Fibroblast of peridontal ligament (primary cell): ENCODE data around the gene MAP4K3.
A peak's percentile ranks its signal among the peaks of the same experiment; 100 is the strongest.
"Not testable (repeated sequence)": the region's sequence is repeated elsewhere in the genome, so short reads cannot be mapped to it uniquely, and the experiment has no call there.

ENCODE experiments used
- DNase-seq: peaks from one replicate; pipeline ENCODE4 v3.0.0-alpha.2; 2010; ENCODE audit errors: extremely low read depth

MAP4K3 gene

DNA sequence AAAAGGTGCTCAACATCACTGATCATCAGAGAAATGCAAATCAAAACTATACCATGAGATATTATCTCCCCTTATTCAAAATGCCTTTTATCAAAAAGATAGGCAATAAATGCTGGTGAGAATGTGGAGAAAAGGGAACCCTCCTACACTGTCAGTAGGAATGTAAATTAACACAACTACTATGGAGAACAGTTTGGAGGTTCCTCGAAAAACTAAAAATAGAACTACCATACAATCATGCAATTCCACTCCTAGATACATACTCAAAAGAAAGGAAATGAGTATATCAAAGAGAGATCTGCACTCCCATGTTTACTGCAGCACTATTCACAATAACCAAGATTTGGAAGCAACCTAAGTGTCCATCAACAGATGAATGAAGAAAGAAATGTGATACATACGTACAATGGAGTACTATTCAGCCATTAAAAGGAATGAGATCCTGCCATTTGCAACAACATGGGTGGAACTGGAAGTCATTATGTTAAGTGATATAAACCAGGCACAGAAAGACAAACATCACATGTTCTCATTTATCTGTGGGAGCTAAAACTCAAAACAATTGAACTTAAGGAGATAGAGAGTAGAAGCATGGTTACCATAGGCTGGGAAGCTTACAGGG, 63.8 kb downstream of the MAP4K3 start:
- no peak for DNase-seq

DNA sequence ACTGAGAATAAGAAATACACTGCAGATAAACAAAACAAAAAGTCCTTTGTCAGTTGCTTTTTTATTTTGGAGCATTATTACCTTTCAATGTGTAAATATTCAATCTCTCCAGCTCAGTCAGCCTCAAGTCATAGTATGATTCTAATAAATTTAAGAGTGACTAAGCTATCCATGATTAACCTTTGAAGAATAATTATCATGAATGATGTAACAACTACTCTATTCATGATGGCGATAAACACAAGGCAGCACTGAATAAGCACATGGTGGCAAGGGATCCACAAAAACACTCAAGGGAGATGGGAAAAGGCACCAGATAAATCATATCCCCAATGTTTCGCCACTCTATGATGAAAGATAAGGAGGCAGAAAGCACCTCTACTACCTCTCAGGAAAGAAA, 67.0 kb downstream of the MAP4K3 start:
- DNase-seq: no peak

DNA sequence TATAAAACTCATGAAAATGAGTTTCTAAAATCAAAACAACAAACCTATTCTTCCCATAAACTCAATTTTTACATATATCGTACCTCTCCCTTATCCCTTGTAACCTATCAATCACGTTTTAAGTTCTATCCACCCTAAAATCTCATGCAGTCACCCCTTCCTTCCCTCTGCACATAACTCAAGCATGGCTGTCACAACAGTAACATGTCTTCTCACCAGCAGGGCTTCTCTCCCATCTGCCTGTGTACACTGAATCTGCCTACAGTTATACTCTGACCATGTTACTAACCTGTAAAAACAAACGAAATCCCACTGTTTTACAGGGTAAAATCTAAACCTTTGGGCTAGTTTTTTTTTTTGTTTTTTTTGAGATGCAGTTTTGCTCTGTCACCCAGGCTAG, 68.2 kb downstream of the MAP4K3 start:
- DNase-seq: no peak

DNA sequence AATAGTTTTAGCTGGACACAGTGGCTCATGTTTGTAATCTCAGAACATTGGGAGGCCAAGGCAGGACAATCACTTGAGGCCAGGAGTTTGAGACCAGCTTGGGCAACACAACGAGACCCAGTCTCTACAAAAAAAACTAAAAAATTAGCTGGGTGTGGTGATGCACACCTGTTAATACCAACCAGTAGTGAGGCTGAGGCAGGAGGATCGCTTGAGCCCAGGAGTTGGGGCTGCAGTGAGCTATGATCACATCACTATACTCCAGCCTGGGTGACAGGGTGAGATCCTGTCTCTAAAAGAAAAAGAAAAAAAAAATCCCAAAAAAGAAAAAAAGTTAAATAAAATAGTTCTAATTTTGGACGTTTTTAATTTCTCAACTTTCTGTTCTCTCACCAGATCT, 68.7 kb downstream of the MAP4K3 start:
- DNase-seq: no peak

DNA sequence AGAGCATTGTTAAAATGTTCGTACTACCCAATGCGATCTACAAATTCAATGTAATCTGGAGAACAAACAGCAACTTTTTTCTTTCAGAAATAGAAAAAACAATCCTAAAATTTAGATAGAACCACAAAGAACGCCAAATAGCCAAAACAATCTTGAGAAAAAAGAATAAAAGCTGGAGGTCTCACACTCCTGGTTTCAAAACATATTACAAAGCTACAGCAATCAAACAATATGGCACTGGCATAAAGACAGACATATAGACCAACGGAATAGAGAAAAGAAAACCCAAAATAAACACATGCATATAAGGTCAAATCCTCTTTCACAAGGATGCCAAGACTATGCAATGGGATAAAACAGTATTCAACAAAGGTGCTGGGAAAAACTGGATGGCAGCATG, 74.5 kb downstream of the MAP4K3 start:
- no peak for DNase-seq

DNA sequence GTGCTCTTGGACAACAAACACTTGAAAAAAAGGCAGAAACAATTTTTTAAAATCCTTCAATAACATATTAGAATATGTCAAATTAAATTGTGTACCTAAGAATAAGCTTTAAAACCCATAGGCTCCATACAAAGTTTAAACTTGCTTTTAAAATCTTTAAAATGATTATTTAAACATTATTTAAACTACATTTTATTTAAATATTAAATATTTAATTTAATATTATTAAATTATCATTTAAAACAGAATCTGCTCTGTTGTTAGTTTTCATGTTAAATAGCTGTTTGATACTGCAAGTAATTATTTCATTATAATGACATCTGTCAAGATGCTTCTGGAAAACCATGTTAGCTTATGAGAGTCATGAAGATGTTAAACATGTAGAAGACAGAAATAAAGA, 75.6 kb downstream of the MAP4K3 start:
- DNase-seq: no peak

DNA sequence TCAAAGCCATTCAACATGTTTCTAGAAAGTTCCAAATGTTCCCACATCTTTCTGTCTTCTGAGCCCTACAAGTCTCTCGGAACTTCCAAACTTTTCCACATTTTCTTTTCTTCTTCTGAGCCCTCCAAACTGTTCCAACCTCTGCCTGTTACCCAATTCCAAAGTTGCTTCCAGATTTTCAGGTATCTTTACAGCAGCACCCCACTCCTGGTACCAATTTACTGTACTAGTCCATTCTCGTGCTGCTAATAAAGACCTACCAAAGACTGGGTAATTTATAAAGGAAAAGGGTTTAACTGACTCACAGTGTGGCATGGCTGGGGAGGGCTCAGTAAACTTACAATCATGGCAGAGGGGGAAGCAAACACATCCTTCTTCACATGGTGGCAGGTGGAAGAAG, 76.7 kb downstream of the MAP4K3 start:
- DNase-seq: not testable (repeated sequence)

DNA sequence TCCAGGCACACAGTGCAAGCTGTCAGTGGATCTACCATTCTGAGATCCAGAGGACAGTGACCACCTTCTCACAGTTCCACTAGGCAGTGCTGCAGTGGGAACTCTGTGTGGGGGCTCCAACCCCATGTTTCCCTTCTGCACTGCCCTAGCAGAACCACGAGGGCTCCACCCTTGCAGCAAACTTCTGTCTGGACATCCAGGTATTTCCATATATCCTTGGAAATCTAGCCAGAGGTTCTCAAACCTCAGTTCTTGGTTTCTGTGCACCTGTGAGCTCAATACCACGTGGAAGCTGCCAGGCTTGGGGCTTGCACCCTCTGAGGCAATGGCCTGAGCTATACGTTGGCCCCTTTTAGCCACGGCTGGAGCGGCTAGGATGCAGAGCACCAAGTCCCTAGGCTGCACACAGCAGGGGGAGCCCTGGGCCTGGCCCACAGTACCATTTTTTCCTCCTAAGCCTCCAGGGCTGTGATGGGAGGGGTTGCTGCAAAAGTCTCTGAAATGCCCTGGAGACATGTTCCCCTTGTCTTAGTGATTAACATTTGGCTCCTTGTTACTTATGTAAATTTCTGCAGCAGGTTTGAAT, 77.5 kb downstream of the MAP4K3 start:
- no peak for DNase-seq

DNA sequence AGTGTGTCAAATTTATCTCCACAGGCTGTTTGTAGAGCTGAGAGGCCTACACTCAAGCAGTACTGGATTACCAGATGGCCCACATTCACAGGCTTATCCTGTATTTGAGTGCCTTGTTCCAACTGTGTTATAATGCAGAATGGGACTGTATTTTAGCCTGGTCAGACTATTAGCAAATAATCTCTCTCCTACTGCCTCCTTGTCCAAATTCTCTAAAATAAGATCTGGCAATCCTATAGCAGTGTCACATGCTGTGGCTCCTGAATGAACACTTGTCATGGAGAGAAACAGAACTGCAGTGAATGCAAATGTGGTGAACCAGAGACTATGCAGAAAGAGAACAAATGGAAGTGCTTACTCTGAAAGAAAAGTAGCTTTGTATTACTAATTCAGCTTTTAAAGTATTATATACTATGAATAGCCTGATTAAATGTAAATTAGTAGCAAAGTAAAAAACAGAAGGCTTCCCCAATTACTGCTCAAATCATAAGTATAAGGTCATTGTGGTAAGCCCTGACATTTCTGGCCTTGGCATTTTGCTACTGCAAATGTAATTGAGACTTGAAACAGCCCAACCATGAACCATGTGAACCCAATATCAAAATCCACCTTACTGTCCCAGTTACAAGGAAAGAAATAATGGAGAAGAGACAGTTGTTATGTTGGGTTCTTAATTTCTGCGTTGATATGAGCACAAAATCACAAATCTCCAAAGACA, 80.0 kb downstream of the MAP4K3 start:
- no peak for DNase-seq

DNA sequence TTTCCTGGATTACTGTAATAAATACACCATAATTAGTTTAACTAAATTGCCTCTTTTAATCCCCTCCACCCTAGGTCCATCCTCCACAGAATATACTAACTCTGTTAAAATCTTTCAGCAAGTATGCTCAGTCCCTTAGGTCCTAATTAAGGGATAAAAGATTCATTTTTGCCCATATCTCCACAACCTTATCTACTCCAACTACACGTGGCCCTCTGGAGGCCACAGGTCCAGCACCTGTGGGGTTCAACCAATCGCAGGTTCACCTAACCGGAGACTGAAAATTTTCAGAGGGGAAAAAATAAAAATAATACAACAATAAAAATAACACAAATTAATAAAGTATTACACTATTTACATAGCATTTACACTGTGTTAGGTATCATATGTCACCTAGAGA, 86.4 kb downstream of the MAP4K3 start:
- no peak for DNase-seq

DNA sequence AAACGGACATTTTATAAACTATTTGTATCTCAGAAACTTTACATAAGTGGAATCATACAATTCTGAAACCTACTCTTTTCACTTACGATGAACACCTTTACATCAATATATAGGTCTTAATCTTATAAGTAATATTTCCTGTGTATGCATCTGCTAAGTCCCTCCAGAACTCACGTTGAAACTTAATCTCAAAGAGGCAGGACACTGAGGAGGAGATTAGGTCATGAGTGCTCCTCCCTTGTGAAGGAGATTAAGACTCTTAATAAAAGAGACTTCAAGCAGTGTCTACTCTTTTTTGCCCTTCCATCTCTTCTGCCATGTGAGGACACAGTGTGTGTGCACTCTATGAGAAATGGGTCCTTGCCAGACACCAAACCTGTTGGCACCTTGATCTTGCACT, 98.6 kb downstream of the MAP4K3 start:
- DNase-seq: no peak

DNA sequence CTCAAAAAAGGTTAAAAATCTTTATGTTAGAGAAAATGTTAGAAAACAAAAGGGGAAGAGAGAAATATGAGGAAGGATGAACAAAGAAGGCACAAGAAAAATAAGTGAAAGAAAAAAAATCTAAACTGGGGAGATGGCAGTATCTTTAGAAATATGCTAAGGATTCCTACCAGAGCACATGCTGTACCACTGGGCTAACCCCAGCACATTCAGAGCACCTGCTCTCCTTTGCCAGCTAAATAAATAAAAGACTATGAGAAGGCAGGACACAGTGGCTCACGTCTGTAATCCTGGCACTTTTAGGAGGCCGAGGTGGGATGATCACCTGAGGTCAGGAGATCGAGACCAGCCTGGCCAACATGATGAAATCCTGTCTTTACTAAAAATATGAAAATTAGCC, 101.2 kb downstream of the MAP4K3 start:
- no peak for DNase-seq

DNA sequence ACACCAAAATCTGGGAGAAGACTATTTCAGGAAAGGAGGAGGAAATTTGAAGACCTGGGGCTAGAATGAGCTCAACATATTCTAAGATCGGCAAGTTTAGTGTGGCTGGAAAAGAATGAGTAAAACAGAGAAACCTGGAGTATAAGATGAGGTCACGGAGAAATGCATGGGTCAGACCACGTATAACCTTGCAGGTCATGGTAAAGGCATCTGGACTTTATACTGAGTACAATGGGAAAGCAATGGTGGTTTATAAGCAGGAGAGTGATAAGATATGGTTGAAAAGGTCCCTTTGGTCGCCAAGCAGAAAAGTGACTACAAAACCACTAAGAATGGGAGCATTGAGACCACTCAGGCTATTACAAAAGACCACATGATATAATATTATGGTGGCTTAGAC, 102.1 kb downstream of the MAP4K3 start:
- no peak for DNase-seq

DNA sequence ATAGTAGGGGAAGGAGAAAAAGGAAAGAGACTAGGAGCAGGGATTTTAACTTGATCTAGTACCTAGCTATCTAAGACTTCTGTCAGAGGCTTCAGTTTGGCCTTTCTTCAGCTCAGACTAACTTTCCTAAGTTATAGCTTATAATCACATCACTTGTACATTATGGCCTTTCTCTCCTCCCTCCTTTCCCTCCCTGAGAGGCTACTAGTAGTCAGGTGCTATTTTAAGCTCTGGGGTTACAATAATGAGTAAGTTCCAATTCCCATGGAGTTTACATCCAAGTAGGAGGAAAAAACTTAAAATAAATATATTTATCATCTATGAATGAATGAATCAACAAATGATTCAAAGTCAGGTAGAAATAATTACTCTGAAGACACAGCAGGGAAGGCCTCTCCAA, 102.6 kb downstream of the MAP4K3 start:
- no peak for DNase-seq

DNA sequence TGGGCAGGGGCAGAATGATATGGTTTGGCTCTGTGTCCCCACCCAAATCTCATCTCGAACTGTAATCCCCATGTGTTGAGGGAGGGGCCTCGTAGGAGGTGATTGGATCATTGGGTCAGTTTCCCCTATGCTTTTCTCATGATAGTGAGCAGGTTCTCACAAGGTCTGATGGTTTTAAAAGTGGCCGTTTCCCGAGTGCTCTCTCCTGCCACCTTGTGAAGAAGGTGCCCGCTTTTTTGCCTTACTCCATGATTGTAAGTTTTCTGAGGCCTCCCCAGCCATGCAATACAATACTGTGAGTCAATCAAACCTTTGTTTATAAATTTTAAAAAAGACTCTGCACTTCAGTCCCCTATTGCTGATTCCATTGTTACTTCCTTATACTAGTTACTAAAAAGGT, 110.4 kb downstream of the MAP4K3 start:
- DNase-seq: no peak

DNA sequence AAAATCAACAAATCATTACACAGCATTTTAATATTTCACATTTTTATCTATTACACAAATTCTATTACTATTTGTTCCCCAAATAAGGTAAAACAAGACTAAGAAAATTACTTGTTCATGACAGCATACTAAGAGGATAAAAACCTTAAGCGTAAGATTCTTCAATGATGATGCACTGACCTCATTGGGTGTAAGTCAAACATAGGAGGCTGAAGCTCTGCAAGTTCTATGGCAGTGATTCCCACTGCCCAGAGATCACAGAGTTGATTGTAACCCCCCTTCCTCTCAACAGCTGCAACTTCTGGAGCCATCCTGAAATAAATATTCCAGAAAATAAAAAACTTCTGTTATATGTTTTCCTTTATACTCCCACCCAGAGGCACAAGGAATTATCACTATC, 111.1 kb downstream of the MAP4K3 start:
- peak; percentile 25 for DNase-seq

DNA sequence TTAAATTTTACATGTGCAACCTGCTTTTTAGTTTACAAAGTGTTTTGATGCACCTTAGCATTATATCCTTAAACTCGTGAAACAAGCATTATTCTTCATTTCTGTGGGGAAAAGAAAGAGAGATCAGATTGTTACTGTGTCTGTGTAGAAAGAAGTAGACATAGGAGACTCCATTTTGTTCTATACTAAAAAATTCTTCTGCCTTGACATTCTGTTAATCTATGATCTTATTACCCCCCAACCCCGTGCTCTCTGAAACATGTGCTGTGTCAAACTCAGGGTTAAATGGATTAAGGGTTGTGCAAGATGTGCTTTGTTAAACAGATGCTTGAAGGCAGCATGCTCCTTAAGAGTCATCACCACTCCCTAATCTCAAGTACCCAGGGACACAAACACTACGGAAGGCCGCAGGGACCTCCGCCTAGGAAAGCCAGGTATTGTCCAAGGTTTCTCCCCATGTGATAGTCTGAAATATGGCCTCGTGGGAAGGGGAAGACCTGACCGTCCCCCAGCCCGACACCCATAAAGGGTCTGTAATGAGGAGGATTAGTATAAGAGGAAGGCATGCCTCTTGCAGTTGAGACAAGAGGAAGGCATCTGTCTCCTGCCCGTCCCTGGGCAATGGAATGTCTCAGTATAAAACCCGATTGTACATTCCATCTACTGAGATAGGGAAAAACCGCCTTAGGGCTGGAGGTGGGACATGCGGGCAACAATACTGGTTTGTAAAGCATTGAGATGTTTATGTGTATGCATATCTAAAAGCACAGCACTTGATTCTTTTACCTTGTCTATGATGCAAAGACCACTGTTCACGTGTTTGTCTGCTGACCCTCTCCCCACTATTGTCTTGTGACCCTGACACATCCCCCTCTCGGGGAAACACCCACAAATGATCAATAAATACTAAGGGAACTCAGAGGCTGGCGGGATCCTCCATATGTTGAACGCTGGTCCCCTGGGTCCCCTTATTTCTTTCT, 115.7 kb downstream of the MAP4K3 start:
- DNase-seq: not testable (repeated sequence)

DNA sequence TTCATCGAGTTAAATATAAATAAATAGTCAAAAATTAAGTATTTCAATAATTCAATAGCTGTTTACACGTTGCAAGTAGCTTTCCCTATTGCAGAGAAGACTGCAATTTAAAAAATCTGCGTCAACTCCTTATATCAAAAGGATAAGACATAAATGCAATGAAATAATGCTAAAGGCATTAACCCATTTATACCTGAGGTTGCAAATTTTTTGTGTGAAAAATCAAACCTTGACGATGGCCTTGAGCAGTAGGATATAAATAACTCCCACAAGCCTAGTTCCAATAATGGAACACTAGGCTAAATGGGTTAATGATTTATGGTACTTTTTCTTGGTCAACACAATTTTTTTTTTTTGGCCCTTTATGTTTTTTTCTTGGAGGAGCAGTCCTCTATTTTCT, 116.9 kb downstream of the MAP4K3 start:
- DNase-seq: no peak

DNA sequence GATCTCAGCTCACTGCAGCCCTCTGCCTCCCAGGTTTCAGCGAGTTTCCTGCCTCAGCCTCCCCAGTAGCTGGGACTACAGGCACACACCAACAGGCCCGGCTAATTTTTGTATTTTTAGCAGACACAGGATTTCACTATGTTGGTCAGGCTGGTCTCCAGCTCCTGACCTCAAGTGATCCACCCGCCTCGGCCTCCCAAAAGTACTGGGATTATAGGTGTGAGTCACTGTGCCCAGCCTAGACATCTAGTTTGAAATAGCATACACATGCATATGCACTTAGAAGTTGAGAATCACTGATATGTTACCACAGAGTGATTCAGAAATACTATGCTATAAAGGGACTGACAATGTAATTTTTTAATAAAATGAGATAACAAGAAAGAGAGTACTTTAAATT, 123.5 kb downstream of the MAP4K3 start:
- DNase-seq: peak; percentile 65

DNA sequence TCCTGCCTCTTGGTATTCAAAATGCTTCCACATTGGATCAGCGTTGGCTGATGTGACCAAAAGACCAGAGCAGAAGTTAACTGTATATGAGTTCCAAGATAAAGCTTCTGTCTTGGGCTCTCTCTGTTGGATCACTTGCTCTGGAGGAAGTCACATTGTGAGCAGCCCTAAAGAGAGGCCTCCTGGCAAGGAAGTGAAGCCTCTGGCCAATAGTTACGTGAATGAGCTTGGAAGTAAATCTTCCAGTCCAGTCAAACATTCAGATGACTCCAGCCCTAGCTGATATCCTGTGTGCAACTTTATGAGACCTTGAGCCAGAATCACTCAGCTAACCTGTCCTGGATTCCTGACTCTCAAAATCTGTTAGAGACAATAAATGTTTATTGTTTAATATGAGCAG, 125.6 kb downstream of the MAP4K3 start:
- DNase-seq: no peak

DNA sequence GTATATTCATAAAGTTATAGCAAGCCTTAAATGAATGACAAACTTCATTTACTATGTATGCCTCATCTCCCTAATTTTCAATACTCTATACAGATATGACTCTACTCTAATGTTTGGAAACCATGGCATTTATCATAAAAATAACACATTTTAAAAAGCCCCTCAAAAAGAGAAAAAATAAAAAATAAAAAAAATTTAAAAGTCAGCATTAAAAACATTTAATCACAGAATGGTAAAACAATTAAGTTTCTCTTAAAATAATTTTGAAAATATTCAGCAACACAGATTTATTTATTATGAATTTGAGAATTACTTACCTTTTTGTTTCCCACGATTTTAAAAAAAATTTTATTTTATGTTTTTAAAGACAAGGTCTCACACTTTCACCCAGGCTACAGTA, 128.3 kb downstream of the MAP4K3 start:
- DNase-seq: no peak

DNA sequence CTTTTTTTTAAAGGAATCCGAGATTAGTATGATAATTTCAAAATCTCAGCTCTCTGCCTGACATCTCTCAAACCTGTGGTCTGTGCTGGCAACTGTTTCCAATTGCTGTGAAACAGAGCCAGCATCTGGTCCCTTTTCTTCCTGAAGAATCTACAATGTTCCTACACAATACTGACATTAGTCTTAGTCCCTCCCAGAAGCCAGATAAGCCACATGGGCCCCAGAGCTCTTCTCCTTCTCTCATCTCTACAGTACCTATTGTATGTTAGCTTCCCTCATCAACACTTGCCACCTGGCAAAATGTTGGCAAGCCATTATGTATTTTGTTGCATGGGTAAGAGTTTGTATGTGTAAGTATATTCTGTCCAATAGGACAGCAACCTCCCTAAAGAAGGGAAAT, 130.5 kb downstream of the MAP4K3 start:
- peak; percentile 14 for DNase-seq
